GM21576 (cell line): ENCODE data around the gene RGS13.

ENCODE experiments used
- ATAC-seq: cut with Tn5 transposase; IDR thresholded peaks from one replicate; pipeline ENCODE4 v1.9.1; 2021; ENCODE audit warnings: mild to moderate bottlenecking, moderate library complexity; ENCODE audit not compliant: unreplicated experiment

The RGS13 gene

DNA sequence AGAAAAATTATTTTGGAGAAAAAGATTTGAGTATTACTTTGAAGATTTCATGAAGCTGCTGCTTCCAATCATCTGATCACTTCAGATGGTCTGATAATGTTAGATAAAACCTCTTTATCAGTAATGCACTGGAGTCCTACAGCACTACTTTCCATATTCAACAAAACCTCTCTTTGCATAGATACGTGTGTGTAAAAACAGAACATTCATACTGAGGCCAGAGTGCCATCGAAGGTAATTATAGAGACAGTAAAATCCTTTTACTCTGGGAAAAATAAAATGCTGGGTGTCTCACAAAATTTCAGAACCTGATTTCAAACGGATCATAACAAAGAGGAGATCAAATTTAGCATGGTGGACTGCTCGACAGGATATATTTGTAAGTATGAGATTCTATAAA is at the start of gene RGS13:
TSS of gene RGS13 (plus strand) at position 209 of the 400 bp plus-strand sequence. CDS start 8,188 bp downstream, outside the sequence.
- ATAC-seq: no peak

DNA sequence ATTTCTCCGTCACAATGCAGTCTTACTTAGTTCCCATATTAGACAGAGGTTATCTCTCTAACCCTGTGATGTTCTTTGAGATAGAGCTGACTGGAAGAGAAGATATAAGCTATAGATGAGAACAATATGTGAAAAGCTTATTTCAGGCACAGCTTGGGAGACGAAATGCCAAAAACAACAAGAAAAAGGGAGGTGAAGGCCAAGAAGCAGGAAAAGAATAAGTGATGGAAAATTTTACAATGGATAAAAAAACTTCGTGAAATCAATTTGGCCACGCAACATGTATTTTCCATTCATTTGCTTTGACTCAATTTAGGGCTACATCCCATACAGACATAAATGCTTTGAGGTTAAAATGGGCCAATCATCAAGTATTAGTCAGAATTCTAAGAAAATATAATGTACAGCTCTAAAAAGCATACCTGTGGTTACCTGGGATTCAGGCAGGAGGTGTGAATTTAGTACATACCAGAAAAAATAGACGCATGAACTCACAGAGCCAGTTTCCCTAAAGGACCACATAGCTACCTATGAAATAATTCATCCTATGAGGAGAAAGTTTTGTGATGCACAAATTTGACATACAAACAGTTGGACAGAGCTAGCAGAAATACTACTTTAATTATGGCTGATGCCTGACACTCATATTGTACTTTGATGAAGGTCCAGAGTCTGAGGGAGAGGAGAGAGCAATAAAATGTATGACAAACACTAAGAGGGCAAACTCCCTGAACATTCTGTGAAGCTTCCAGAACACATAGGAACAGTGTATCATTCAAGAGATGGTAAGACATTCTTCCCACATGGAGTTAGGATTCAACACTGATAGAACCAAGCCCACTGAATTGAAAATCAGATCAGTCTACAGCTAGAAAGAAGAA is 48.3 kb upstream of the RGS13 start:
- no peak for ATAC-seq

GRCh38 chr1:192588546-192588945 is 47.4 kb upstream of the RGS13 start:
- ATAC-seq: no peak

DNA sequence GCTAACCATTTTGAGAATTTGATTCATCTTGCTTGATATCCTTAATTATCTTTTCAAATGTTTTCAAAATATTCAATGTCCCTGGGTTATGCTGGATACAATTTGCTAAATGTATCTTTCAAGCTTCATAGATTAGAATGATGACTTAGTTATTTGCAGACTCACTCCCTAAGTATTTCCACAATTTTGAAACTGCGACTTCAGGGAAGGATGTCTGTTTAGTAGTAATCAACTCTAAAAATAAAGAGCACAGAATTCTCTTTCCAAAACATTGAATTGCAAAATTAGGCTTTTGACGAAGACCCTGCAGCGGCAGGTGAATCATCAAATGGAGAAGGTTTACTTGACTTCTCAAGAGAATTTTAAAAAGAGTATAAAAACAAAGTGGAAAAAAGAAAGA is 46.1 kb upstream of the RGS13 start:
- no peak for ATAC-seq

DNA sequence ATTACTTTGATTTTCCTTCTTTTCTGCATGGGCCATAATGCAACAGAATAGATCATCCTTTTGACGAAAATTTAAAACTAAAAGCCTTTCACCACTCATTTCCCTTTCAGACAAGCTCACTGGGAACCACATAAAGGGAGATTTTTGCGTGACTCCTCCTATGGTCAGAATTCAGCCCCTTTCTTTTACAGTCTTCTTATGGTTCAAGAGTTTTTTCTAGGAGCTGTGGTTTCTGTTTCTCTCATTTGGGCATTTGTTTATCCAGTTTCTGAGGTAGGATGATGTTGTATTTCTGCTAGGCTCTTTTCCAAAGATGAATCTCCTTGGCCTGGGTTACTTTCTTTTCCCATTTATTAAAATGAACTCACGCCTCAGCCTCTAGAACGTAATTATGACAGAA is 43.4 kb upstream of the RGS13 start:
- ATAC-seq: no peak

DNA sequence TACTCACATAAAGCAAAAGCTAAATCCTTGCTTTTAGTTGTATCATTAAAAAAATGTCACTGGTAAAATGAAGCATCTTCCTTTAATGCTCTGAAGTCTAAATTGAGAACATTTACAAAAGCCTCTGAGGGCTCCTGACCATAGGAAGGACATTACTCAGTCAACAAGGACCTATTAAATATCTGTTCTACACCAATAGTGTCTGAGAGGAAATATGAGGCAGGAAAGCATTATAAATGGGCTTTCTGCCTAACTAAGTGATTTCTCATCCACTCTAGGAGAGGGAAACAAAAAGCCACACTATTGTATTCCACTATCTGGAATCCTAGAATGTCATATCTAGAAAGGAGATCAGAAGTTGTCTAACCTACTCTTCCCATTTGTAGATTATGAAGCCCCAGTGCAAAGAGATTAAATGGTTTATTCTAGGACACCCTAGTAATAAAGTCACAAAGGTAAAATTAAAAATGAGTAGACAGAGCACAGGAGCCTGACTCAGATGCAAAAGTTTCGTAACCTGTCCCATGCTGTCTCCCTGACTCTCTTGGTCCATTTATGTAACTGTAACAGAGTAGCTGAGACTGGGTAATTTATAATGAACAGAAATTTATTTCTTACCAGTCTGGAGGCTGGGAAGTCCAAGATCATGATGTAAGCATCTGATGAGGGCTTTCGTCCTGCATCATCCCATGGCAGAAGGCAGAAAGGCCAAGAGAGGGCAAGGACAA is 42.8 kb upstream of the RGS13 start:
- no peak for ATAC-seq

DNA sequence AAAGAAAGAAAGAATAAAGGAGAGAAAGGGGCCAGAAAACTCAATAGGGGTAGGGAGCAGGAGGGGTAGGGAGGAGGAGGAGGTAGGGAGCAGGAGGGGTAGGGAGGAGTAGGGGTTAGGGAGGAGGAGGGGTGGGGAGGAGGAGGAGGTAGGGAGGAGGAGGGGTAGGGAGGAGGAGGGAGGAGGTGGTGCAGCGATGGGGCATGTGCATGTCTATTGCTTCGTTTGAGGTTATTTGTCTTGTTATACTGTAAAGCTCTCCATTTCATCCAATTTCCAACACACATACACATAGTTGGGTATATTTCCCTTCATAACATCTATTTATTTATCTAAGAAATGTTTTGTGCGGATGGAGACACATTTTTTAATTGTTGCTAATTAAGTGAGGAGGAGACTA is 40.6 kb upstream of the RGS13 start:
- no peak for ATAC-seq

DNA sequence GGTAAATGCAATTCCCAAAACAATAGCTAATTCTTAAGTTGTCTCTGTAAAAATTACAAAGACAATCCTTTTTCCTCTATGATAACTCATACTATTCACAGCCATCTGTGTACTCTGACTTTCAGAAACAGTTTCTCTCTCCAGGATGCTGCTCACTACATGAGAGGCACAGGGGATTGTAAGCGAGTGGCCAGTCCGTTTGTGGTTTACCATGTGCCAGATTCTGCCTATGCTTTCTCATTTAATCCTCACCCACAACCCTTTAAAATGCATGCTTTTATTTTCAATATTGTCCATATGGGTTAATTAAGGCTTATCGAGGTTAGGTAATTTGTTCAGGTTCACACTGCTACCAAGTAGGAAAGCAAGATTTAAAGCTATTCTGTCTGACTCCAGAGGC is 37.4 kb upstream of the RGS13 start:
- no peak for ATAC-seq

- ATAC-seq: no peak
Observed at GRCh38 chr1:192600275-192600674, 35.7 kb upstream of the RGS13 start.

- peak; percentile 46 for ATAC-seq
Observed at GRCh38 chr1:192601143-192601542, 34.8 kb upstream of the RGS13 start.

GRCh38 chr1:192601567-192601966 is 34.4 kb upstream of the RGS13 start:
- peak; percentile 43 for ATAC-seq

- no peak for ATAC-seq
Observed at GRCh38 chr1:192602757-192603156, 33.2 kb upstream of the RGS13 start.

DNA sequence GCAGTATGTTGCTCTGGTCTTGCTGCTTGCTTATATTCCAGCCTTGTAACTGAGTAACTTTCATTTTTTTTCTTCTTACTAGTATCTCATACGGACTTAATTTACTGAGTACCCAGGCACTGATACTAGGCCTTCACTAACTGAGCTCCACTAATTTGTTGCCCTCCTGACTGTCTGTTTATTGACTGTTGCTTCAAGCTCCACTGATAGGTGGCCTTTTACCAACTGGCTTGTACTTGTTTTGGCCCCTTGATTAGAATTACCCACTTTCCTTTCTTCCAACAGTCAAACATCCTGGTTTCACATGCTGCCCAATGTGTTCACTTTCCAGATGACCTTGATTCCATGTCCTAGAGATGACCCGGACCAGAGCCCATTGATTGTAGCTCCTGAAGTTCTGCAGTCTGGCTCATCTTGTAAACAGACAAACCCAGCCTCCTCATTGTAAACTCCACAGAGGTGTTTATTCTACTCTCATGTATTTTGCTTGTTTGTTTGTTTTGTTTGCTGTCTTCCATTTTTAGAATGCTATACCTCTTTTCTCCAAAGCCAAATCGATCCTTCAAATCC is 32.6 kb upstream of the RGS13 start:
- ATAC-seq: no peak

GRCh38 chr1:192604979-192605620 is 30.8 kb upstream of the RGS13 start:
- ATAC-seq: peak; percentile 28

DNA sequence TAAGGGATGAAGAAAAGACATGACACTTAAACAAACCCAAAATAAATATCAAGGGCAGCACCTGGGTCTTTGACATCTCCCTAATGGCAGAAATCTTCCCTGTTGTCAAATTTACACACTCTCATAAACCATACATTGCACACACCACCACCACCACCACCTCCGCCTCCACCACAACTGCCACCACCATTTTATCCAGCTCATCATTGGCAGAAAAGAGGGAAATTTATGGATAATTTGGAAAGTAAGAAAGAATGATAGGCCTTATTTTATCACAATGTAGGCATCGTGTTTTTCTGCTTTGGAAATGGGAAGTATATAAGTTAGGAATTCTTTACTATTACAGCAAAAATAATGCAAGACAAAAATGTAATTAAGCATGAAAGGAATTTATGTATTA is 27.3 kb upstream of the RGS13 start:
- no peak for ATAC-seq

DNA sequence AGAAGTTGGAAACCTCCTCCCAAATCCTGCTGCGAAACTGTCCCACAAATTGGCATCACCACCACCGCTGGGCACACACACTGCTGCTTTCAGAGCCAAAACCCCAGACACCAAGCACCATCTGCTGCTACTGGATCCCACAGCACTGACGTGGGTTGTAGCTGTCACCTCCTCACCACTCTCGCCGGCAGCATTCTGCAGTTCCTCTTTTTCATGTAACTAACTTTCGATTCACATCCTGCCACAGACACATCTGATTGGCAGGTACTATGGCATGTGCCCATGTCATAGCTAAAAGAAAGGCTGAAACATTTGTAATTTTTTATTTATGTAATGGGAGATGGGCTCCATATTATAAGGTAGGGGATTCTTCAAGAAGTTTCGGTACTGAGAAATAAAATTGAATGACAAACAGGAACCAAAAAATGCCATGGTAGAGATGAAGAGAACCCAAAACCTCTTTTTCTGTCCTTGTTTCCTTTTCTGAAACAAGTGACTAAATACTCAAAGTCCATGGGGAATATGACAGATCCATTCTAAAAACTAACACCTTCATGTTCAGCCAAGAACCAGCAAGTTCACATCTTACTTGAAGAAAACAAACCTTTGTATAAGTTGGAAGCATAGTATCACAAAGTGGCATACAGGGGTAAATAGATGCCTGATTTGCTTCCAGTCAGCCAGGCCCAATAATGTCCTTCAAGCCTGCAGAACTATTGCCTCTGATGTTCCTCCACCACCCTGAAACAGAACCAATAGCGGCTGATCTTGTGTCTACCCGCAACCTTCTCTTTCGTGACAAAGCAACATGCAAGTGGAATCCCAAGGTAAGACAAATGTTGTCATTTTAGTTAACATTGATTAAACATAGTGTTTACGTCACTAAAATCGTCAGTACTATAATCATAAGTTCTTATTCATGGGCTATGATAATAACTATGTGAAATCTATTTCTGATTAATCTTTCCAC is 26.6 kb upstream of the RGS13 start:
- peak; percentile 99 for ATAC-seq

DNA sequence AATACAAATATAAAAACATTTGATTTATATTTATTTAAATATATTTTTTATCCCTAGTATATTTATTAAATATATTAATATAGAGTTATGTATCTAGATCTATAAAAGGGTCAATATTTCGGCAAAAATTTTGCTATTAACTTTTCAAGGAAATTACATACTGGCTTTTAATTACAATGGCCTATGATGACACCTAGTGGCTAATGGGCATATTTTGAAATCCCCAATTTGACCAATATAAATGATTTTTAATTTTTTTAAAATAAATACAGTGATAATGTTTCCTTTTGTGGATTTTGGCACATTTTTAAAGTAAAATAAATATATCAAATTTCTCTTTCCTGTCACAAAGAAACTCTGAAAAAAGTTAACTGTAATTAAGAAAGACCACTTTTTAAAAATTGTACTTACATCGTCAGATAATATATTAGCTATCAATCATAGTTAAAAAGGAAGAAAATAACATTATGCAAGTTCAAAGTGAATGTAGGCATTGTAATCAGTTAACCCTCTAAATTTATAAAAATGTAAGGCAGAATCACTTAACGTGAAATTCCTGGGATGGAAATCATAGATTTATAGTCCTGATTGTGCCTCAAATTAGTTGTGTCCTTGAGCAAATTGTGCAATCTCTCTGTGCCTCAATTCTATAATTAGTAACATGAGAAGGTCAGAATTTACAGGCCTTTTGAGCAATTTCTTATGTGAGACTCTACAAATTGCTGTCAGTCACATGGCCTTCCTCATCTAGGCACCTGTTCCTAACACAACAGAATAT is 25.6 kb upstream of the RGS13 start:
- no peak for ATAC-seq

GRCh38 chr1:192615055-192615454 is 20.9 kb upstream of the RGS13 start:
- peak; percentile 61 for ATAC-seq

DNA sequence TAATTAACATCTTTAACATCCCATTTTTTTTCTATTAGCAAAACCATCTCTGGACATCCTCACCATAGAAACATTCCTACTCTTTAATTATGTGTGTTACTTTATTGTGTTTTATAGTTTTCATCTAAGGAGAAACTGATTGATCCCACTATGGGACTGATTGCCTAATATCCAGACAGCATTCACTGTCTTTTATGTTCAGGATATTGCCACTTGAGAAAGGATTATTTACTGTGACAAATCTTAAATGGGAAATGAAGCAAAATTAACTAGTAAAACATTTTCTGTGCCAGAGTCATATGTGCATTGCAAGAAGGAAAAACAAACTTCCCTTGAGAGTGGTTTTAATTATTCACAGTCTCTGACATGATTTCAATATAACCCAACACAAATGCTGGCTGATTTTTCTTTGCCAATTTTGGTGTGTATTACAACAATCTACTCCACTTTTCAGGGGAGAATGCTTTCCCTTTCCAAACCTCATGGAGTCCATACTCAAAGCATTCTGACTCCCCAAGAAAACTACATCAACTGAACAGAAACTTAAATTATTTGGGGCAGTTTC is 15.8 kb upstream of the RGS13 start:
- no peak for ATAC-seq
